SK-N-SH (cell line): Measurements from ENCODE around the gene SPATA32. TPM values are rescaled to one million over a fixed set of nuclear protein-coding genes. Genes with fewer than 3 reads are reported as not detected.

Experiments used
- CTCF ChIA-PET: fragments of 300-600, 350-600 bp; formaldehyde crosslinking; extraction: SDS; loops from one replicate; lab custom pipeline; 2021; lab: Yijun Ruan, JAX
- POLR2A ChIA-PET: fragments of 350-600 bp; sonication (Branson Sonifier 250); formaldehyde crosslinking; extraction: SDS; loops from one replicate; lab custom pipeline; 2020; ENCODE audit warnings: antibody characterized with exemption, inconsistent platforms; lab: Yijun Ruan, JAX
- DNase-seq: peaks from one replicate; pipeline ENCODE4 v3.0.0; 2012
- H2AFZ ChIP-seq: fragments of 200-600 bp; sonication (generic); 2 replicates; pipeline ENCODE4 v1.8.1; 2016; ENCODE audit warnings: antibody characterized with exemption, mild to moderate bottlenecking, low read depth
- H3F3A ChIP-seq: fragments of 200-600 bp; sonication (generic); replicated peaks from 2 replicates; pipeline ENCODE3; 2016; ENCODE audit warnings: antibody characterized with exemption, mild to moderate bottlenecking; ENCODE audit not compliant: insufficient read depth
- H3K27ac ChIP-seq, 2 experiments: fragments of 200-500 bp in 1 of 2; fragments of 200-600 bp in 1 of 2; sonication (Bioruptor generic) in 1 of 2; sonication (generic), shearing (Covaris generic) in 1 of 2; 2 replicates each; pipeline versions ENCODE4 v1.5.1 to v1.6.1; 2014 to 2016; ENCODE audit warnings: low read depth in 2 of 2, inconsistent platforms in 1 of 2, low read length in 1 of 2, mild to moderate bottlenecking in 1 of 2, mixed read lengths in 1 of 2
- H3K27me3 ChIP-seq: fragments of 200-600 bp; sonication (generic), shearing (Covaris generic); 2 replicates; pipeline ENCODE4 v1.6.1; 2016; ENCODE audit warnings: mixed run types; ENCODE audit not compliant: insufficient read depth
- H3K36me3 ChIP-seq, 2 experiments: fragments of 200-500 bp in 1 of 2; fragments of 200-600 bp in 1 of 2; sonication (Bioruptor generic) in 1 of 2; sonication (generic) in 1 of 2; replicated peaks in 1 of 2; 2 replicates each; pipeline versions ENCODE3 to v1.5.1; 2014 to 2016; ENCODE audit warnings: low read length in 1 of 2, mild to moderate bottlenecking in 1 of 2; ENCODE audit not compliant: insufficient read depth in 2 of 2, control insufficient read depth in 1 of 2
- H3K4me1 ChIP-seq, 2 experiments: fragments of 200-500 bp in 1 of 2; fragments of 200-600 bp in 1 of 2; sonication (Bioruptor generic) in 1 of 2; sonication (generic), shearing (Covaris generic) in 1 of 2; 2 replicates each; pipeline versions ENCODE4 v1.5.1 to v1.6.1; 2014 to 2016; ENCODE audit warnings: low read depth in 1 of 2, low read length in 1 of 2, mixed run types in 1 of 2; ENCODE audit not compliant: insufficient read depth in 2 of 2, control insufficient read depth in 1 of 2
- H3K4me2 ChIP-seq: fragments of 200-600 bp; sonication (generic), shearing (Covaris generic); 2 replicates; pipeline ENCODE4 v1.6.1; 2017; ENCODE audit warnings: mixed run types
- H3K4me3 ChIP-seq, 2 experiments: fragments of 200-500 bp in 1 of 2; fragments of 200-600 bp in 1 of 2; sonication (Bioruptor generic) in 1 of 2; sonication (generic), shearing (Covaris generic) in 1 of 2; 2 replicates each; pipeline versions ENCODE4 v1.5.1 to v1.8.1; 2014 to 2016; ENCODE audit warnings: low read depth in 2 of 2, inconsistent platforms in 1 of 2, low read length in 1 of 2, mild to moderate bottlenecking in 1 of 2, mixed read lengths in 1 of 2, moderate library complexity in 1 of 2
- H3K79me2 ChIP-seq: fragments of 200-600 bp; sonication (generic); 2 replicates; pipeline ENCODE4 v1.8.1; 2017; ENCODE audit warnings: mild to moderate bottlenecking; ENCODE audit not compliant: insufficient read depth
- H3K9ac ChIP-seq: fragments of 200-600 bp; sonication (generic); 2 replicates; pipeline ENCODE4 v1.6.1; 2017; ENCODE audit warnings: mixed run types
- H3K9me2 ChIP-seq: fragments of 200-600 bp; sonication (generic); 2 replicates; pipeline ENCODE4 v1.6.1; 2017; ENCODE audit warnings: mixed run types
- H3K9me3 ChIP-seq: fragments of 200-600 bp; sonication (generic); 2 replicates; pipeline ENCODE4 v1.6.1; 2017; ENCODE audit warnings: mixed run types, mild to moderate bottlenecking, moderate library complexity
- H4K20me1 ChIP-seq: fragments of 200-600 bp; sonication (generic); 2 replicates; pipeline ENCODE4 v1.6.1; 2017; ENCODE audit warnings: mild to moderate bottlenecking, mixed run types; ENCODE audit not compliant: insufficient read depth
- EZH2phosphoT487 ChIP-seq: fragments of 200-600 bp; sonication (generic); IDR thresholded peaks from 2 replicates; pipeline ENCODE4 v1.6.1; 2017; ENCODE audit warnings: low read depth, mixed run types, mild to moderate bottlenecking, antibody characterized with exemption, moderate library complexity, borderline replicate concordance
- FOSL2 ChIP-seq: IDR thresholded peaks from 2 replicates; pipeline ENCODE4 v1.4.0; 2012; ENCODE audit warnings: low read depth, mild to moderate bottlenecking, moderate library complexity, borderline replicate concordance
- GATA2 ChIP-seq: sonication (generic); formaldehyde crosslinking; IDR thresholded peaks from 2 replicates; pipeline ENCODE4 v1.5.0; 2020; ENCODE audit warnings: mild to moderate bottlenecking, missing genetic modification reagents
- IRF3 ChIP-seq: fragments of 150-350 bp; IDR thresholded peaks from 2 replicates; pipeline ENCODE4 v1.6.1; 2016; ENCODE audit warnings: mild to moderate bottlenecking, low read depth, low read length
- MXI1 ChIP-seq: IDR thresholded peaks from 2 replicates; pipeline ENCODE4 v1.6.1; 2012; ENCODE audit warnings: mild to moderate bottlenecking, low read depth, low read length, improper control_type of control experiment
- POLR2AphosphoS5 ChIP-seq: IDR thresholded peaks from 2 replicates; pipeline ENCODE4 v1.6.1; 2012; ENCODE audit warnings: low read depth, low read length
- RAD21 ChIP-seq: IDR thresholded peaks from 2 replicates; pipeline ENCODE4 v1.6.1; 2012; ENCODE audit warnings: mild to moderate bottlenecking, low read length
- RFX5 ChIP-seq: IDR thresholded peaks from 2 replicates; pipeline ENCODE4 v1.6.1; 2012; ENCODE audit warnings: mild to moderate bottlenecking, improper control_type of control experiment, low read length
- TAF1 ChIP-seq: IDR thresholded peaks from 2 replicates; pipeline ENCODE4 v1.6.1; 2012; ENCODE audit warnings: low read depth, mild to moderate bottlenecking, low read length, moderate library complexity, borderline replicate concordance
- USF2 ChIP-seq: fragments of 150-350 bp; IDR thresholded peaks from 2 replicates; pipeline ENCODE4 v1.6.1; 2017; ENCODE audit warnings: antibody characterized with exemption, low read length, low read depth, borderline replicate concordance
- WGBS: methylation state at CpG from one replicate; pipeline ENCODE4 v1.1.6; 2017; ENCODE audit warnings: low lambda C conversion rate; 5-methylcytosine and 5-hydroxymethylcytosine counted together
- polyA plus RNA-seq, 3 experiments: library from polyadenylated mRNA; depleted of rRNA; stranded (reverse); fragments of >200 nt; gene quantifications; 2 replicates each; pipeline ENCODE4 v1.2.3, GENCODE V29; 2012
- TF ChIP-seq, protein P1 (sequence below): IDR thresholded peaks from 2 replicates; pipeline ENCODE4 v1.4.0; 2012; ENCODE audit warnings: low read depth
- TF ChIP-seq, protein P2 (sequence below): IDR thresholded peaks from 2 replicates; pipeline ENCODE4 v1.4.0; 2012; ENCODE audit warnings: low read depth, borderline replicate concordance

The SPATA32 gene
- polyA plus RNA-seq, 1 of the 3 experiments (the other 2 are of a cell fraction), result not detected

DNA sequence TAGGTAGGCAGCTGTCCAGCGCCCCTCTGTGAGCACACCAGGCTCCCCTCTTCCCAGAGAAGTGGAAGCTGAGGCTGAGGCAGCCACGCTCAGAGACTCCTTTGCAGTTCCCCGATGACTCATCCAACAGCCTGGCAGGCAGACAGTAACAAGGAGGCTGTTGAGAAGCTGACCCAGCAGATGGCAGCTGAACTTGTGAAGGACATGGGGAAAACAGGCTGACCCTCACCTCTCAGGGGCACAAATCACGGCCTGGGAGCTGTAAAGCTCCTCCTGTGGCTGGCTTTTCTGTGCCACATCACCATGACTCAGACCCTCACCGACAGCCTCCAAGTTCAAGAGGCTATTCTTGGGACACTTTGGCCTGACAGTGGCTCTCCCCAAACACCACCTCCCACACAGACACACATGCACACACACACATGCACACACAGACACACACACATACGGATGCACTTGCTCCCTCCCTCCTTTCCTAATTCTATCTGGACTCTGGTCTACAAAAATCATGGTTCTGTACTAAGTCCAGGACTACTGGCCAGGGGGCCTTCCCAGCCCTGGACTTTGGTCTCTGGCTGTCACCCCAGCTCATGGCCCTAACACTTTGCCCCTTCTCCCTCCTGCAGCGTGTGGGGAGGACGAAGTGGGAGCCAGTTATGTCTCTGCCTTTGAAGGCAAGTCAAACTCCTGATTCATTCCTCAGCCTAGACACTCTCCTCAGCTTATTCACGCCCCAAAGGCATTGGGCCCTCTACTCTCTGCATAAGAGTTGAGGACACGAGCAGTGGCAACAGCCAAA, 31.7 kb upstream of the SPATA32 start (continued):
- TF ChIP-seq GATA2 (CRISPR knock-in tag), result no peak
- TF ChIP-seq MXI1, result no peak
- TF ChIP-seq, protein P1, sequence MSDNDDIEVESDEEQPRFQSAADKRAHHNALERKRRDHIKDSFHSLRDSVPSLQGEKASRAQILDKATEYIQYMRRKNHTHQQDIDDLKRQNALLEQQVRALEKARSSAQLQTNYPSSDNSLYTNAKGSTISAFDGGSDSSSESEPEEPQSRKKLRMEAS, result peak; percentile 82
- TF ChIP-seq, protein P2, sequence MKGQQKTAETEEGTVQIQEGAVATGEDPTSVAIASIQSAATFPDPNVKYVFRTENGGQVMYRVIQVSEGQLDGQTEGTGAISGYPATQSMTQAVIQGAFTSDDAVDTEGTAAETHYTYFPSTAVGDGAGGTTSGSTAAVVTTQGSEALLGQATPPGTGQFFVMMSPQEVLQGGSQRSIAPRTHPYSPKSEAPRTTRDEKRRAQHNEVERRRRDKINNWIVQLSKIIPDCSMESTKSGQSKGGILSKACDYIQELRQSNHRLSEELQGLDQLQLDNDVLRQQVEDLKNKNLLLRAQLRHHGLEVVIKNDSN, result no peak
- TF ChIP-seq FOSL2, result peak; percentile 96
- TF ChIP-seq POLR2AphosphoS5, result peak; percentile 64; the same call in 1 of the 2 replicates
- no peak for TF ChIP-seq RFX5
- TF ChIP-seq USF2, result no peak
- TF ChIP-seq EZH2phosphoT487, result no peak
- peak; percentile 15; the same call in 1 of the 2 replicates for TF ChIP-seq TAF1
- TF ChIP-seq, all 33 proteins: peak for 18

GRCh38 chr17:45292696-45293412, 31.0 kb upstream of the SPATA32 start:
- Histone ChIP-seq H3K4me3 (no peak overlapping the region), H3K9ac (peak overlapping the region; percentile 22; the same call in 1 of the 2 replicates), H3K9me3 (no peaks in the 10 kb centered on the region), H2AFZ (no peak overlapping the region), H3K4me2 (peak overlapping the region; percentile 55), H3F3A (peaks cover 45% of the 10 kb centered on the region), H3K36me3 (peaks cover 20 to 42% of the 10 kb centered on the region in 2 experiments), H3K27ac (peak overlapping the region; percentile 94 to 95), H3K79me2 (peaks cover 80% of the 10 kb centered on the region), H3K27me3 (no peaks in the 10 kb centered on the region), H3K9me2 (no peaks in the 10 kb centered on the region), H4K20me1 (peaks cover 61% of the 10 kb centered on the region), H3K4me1 (peaks cover 57 to 83% of the 10 kb centered on the region in 2 experiments)
- CTCF ChIA-PET, result interaction anchor here (0.8 to 2.3 kb wide), 8 partner anchors 10 to 143 kb away, joined by 3 to 13 read pairs (median 4); no protein-coding TSS in a partner anchor
- WGBS, result 69% methylated on average over 12 of the region's 12 CpGs
- no peak for DNase-seq
- POLR2A ChIA-PET, result interaction anchor here (0.6 to 1.5 kb wide), 2 partner anchors 9 to 24 kb away, joined by 4 to 5 read pairs; partner anchors contain the start of gene MAP3K14
- TF ChIP-seq IRF3 (no peak), RAD21 (no peak)
